GM12892 (cell line): ENCODE data around the gene RAB43.
"Not testable (repeated sequence)": the region's sequence is repeated elsewhere in the genome, so short reads cannot be mapped to it uniquely, and the experiment has no call there.

ENCODE experiments used
- POLR2A ChIP-seq: IDR thresholded peaks from 2 replicates; pipeline ENCODE4 v1.6.1; 2011; ENCODE audit warnings: low read depth, low read length, control low read depth
- POLR2AphosphoS5 ChIP-seq: IDR thresholded peaks from 2 replicates; pipeline ENCODE4 v1.6.1; 2011; ENCODE audit warnings: low read depth, low read length, control low read depth
- TAF1 ChIP-seq: IDR thresholded peaks from 2 replicates; pipeline ENCODE4 v1.6.1; 2011; ENCODE audit warnings: low read depth, mild to moderate bottlenecking, control low read depth, low read length, borderline replicate concordance

DNA sequence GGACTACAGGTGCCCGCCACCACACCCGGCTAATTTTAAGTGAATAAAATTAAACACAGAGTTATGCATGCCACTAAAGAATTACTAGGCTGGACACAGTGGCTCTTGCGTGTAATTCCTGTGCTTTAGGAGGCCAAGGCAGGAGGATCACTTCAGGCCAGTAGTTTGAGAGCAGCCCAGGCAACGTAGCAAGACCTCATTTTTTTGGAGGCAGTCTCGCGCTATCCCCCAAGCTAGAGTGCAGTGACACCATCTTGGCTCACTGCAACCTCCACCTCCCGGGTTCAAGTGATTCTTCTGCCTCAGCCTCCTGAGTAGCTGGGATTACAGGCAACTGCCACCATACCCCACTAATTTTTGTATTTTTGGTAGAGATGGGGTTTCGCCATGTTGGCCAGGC lies 44.0 kb upstream of the RAB43 start:
- 0 out of 2 replicates have a peak, but pooled peaks have one; percentile 27 for TF ChIP-seq POLR2A
- TF ChIP-seq TAF1, POLR2AphosphoS5: not testable (repeated sequence)
